ENCODE measurements around the gene LSM14B. TPM values are rescaled to one million over a fixed set of nuclear protein-coding genes. Genes with fewer than 3 reads are reported as not detected.
"Not testable (repeated sequence)": the region's sequence is repeated elsewhere in the genome, so short reads cannot be mapped to it uniquely, and the experiment has no call there.

LSM14B gene
- total RNA-seq, 4 donors from 2014 or later: 23.6 to 38.4 (median 35.3) TPM

- TF ChIP-seq POLR2AphosphoS5 (IDR thresholded peaks at IDR 0.05) (no peak), POLR2A (IDR thresholded peaks at IDR 0.05) (no peak), CTCF (IDR thresholded peaks at IDR 0.05) (no peak), EP300 (IDR thresholded peaks at IDR 0.05) (no peak)
- Histone ChIP-seq H3K27ac (no peak overlapping the region), H3K36me3 (no peaks in the 10 kb centered on the region), H3K9me3 (peaks cover 0 to 12% (median 0%) of the 10 kb centered on the region in 3 donors), H3K4me3 (no peak overlapping the region), H3K27me3 (peaks cover 51% of the 10 kb centered on the region), H3K4me1 (no peaks in the 10 kb centered on the region)
- WGBS, 2 donors (ENCODE audit: low coverage in 1 of 2): 58 to 79% methylated on average over 3 to 5 of the region's 5 CpGs
- no peak for ATAC-seq
These were observed 39.0 kb upstream of the LSM14B start for GRCh38 chr20:62083312-62083711.

- 83 to 88% methylated on average over 2 to 6 of the region's 9 CpGs for WGBS, 2 donors (ENCODE audit: low coverage in 1 of 2)
These were observed 38.1 kb upstream of the LSM14B start for GRCh38 chr20:62084224-62084623.

GRCh38 chr20:62085206-62085605 lies 37.1 kb upstream of the LSM14B start:
- Histone ChIP-seq H3K27me3 (peaks cover 50% of the 10 kb centered on the region), H3K27ac (no peak overlapping the region), H3K9me3 (no peaks in the 10 kb centered on the region), H3K36me3 (no peaks in the 10 kb centered on the region), H3K4me1 (no peaks in the 10 kb centered on the region), H3K4me3 (no peak overlapping the region)
- TF ChIP-seq POLR2AphosphoS5 (IDR thresholded peaks at IDR 0.05) (no peak), EP300 (IDR thresholded peaks at IDR 0.05) (no peak), CTCF (IDR thresholded peaks at IDR 0.05) (no peak), POLR2A (IDR thresholded peaks at IDR 0.05) (no peak)
- 83 to 87% methylated on average over 3 to 4 of the region's 9 CpGs for WGBS, 2 donors (ENCODE audit: low coverage in 1 of 2)
- ATAC-seq: no peak

More at GRCh38 chr20:62084224-62084623, 38.1 kb upstream of the LSM14B start:
- peaks cover 54% of the 10 kb centered on the region for H3K27me3 ChIP-seq
- H3K4me1 ChIP-seq, ATAC-seq, H3K36me3 ChIP-seq, H3K27ac ChIP-seq, H3K9me3 ChIP-seq, H3K4me3 ChIP-seq: not testable (repeated sequence)

- WGBS, 2 donors (ENCODE audit: low coverage in 1 of 2): 28 to 42% methylated on average over 5 to 8 of the region's 11 CpGs
These were observed 35.0 kb upstream of the LSM14B start for GRCh38 chr20:62087227-62087626.

GRCh38 chr20:62087632-62088031 lies 34.6 kb upstream of the LSM14B start:
- Histone ChIP-seq H3K4me3 (no peak overlapping the region), H3K9me3 (no peaks in the 10 kb centered on the region), H3K36me3 (no peaks in the 10 kb centered on the region), H3K27ac (no peak overlapping the region), H3K4me1 (no peaks in the 10 kb centered on the region), H3K27me3 (peaks cover 62% of the 10 kb centered on the region)
- 81 to 83% methylated on average over 14 to 17 of the region's 17 CpGs for WGBS, 2 donors (ENCODE audit: low coverage in 1 of 2)
- no peak for ATAC-seq
- TF ChIP-seq CTCF (IDR thresholded peaks at IDR 0.05) (no peak), POLR2AphosphoS5 (IDR thresholded peaks at IDR 0.05) (no peak), EP300 (IDR thresholded peaks at IDR 0.05) (no peak), POLR2A (IDR thresholded peaks at IDR 0.05) (no peak)

More at GRCh38 chr20:62087227-62087626, 35.0 kb upstream of the LSM14B start:
- Histone ChIP-seq H3K4me3 (no peak overlapping the region), H3K27ac (no peak overlapping the region), H3K9me3 (no peaks in the 10 kb centered on the region), H3K4me1 (no peaks in the 10 kb centered on the region), H3K27me3 (peaks cover 58% of the 10 kb centered on the region), H3K36me3 (no peaks in the 10 kb centered on the region)
- no peak for ATAC-seq
- no peak for TF ChIP-seq CTCF (IDR thresholded peaks at IDR 0.05)
- no peak for TF ChIP-seq POLR2A (IDR thresholded peaks at IDR 0.05)
- TF ChIP-seq EP300 (IDR thresholded peaks at IDR 0.05): no peak
- no peak for TF ChIP-seq POLR2AphosphoS5 (IDR thresholded peaks at IDR 0.05)
